ENCODE data around the gene JAK3. TPM values are rescaled to one million over a fixed set of nuclear protein-coding genes. Genes with fewer than 3 reads are reported as not detected.

JAK3 gene
- total RNA-seq, 4 donors from 2014 or later, result 1.9 to 18.0 (median 8.3) TPM

GRCh38 chr19:17865364-17866311 lies 17.9 kb upstream of the JAK3 start:
- no peak overlapping the region for H3K4me3 ChIP-seq
- H3K9me3 ChIP-seq, result no peaks in the 10 kb centered on the region
- no peak for DNase-seq (ENCODE audit: low spot score in 2 of 2)
- H3K36me3 ChIP-seq, result peaks cover 9 to 59% (median 24%) of the 10 kb centered on the region in 3 donors
- no peak for TF ChIP-seq POLR2A (IDR thresholded peaks at IDR 0.05)
- no peak for TF ChIP-seq EP300 (IDR thresholded peaks at IDR 0.05)
- no peak for TF ChIP-seq CTCF (IDR thresholded peaks at IDR 0.05)
- H3K4me1 ChIP-seq, result peaks cover 0 to 17% (median 13%) of the 10 kb centered on the region in 4 donors
- no peak overlapping the region for H3K27ac ChIP-seq
- H3K27me3 ChIP-seq, result peaks cover 0 to 14% of the 10 kb centered on the region in 2 donors
- 66 to 73% methylated on average over 12 to 13 of the region's 13 CpGs for WGBS, 2 donors

GRCh38 chr19:17863520-17864182 lies 15.9 kb upstream of the JAK3 start:
- Histone ChIP-seq H3K9me3 (no peaks in the 10 kb centered on the region), H3K27ac (no peak overlapping the region), H3K36me3 (peaks cover 9 to 59% (median 24%) of the 10 kb centered on the region in 3 donors), H3K4me1 (peaks cover 0 to 24% (median 16%) of the 10 kb centered on the region in 4 donors), H3K27me3 (no peaks in the 10 kb centered on the region), H3K4me3 (no peak overlapping the region)
- TF ChIP-seq POLR2A (IDR thresholded peaks at IDR 0.05) (no peak), CTCF (IDR thresholded peaks at IDR 0.05) (no peak), EP300 (IDR thresholded peaks at IDR 0.05) (no peak)
- WGBS, 2 donors, result 83 to 88% methylated on average over 6 to 8 of the region's 8 CpGs
- DNase-seq (ENCODE audit: low spot score in 2 of 2), result no peak

GRCh38 chr19:17862711-17863519 lies 15.1 kb upstream of the JAK3 start:
- Histone ChIP-seq H3K36me3 (peaks cover 9 to 59% (median 24%) of the 10 kb centered on the region in 3 donors), H3K4me1 (peaks cover 0 to 24% (median 16%) of the 10 kb centered on the region in 4 donors), H3K4me3 (no peak overlapping the region), H3K27me3 (no peaks in the 10 kb centered on the region), H3K9me3 (no peaks in the 10 kb centered on the region), H3K27ac (no peak overlapping the region)
- no peak for DNase-seq (ENCODE audit: low spot score in 2 of 2)
- no peak for TF ChIP-seq POLR2A (IDR thresholded peaks at IDR 0.05)
- TF ChIP-seq CTCF (IDR thresholded peaks at IDR 0.05), result no peak
- TF ChIP-seq EP300 (IDR thresholded peaks at IDR 0.05), result no peak
- 89 to 91% methylated on average over 21 to 28 of the region's 31 CpGs for WGBS, 2 donors

- TF ChIP-seq EP300 (IDR thresholded peaks at IDR 0.05), result no peak
- no peak for TF ChIP-seq POLR2A (IDR thresholded peaks at IDR 0.05)
- no peak for TF ChIP-seq CTCF (IDR thresholded peaks at IDR 0.05)
- Histone ChIP-seq H3K27ac (peak overlapping the region in 1 of 4 donors; percentile 96), H3K9me3 (no peaks in the 10 kb centered on the region), H3K4me1 (peaks cover 0 to 24% (median 16%) of the 10 kb centered on the region in 4 donors), H3K36me3 (peaks cover 9 to 59% (median 24%) of the 10 kb centered on the region in 3 donors), H3K27me3 (no peaks in the 10 kb centered on the region), H3K4me3 (peak overlapping the region in 1 of 4 donors; percentile 98)
- no peak for DNase-seq (ENCODE audit: low spot score in 2 of 2)
- 86 to 88% methylated on average over 13 to 23 of the region's 23 CpGs for WGBS, 2 donors
Observed at GRCh38 chr19:17861542-17862402, 14.0 kb upstream of the JAK3 start.

Data from tibial nerve (tissue), 4 donors.